ENCODE data around the gene CENPK. TPM values are rescaled to one million over a fixed set of nuclear protein-coding genes. Genes with fewer than 3 reads are reported as not detected.

CENPK gene
- total and polyA plus RNA-seq, 2 of the 8 experiments (the other 6 are each of a cell fraction or from before 2014, with no cell fraction given) = 13.3 to 50.9 TPM

GRCh38 chr5:65577141-65577540 is 14.2 kb upstream of the CENPK start:
- Histone ChIP-seq H3K27me3 (replicated peaks in 1 of 4; ENCODE audit: control insufficient read depth in 3 of 4, extremely low read depth in 1 of 4, insufficient read depth in 3 of 4, low read length in 3 of 4) (no peaks in the 10 kb centered on the region), H2AK5ac (ENCODE audit: low read depth, low read length) (no peak overlapping the region), H3K23ac (ENCODE audit: insufficient read length) (no peak overlapping the region), H4K8ac (ENCODE audit: extremely low read depth, insufficient read depth, low read length) (no peak overlapping the region), H3K23me2 (ENCODE audit: low read depth, low read length) (no peaks in the 10 kb centered on the region), H3K4me2 (ENCODE audit: insufficient read depth in 1 of 2, low read depth in 2 of 2, low read length in 2 of 2) (no peak overlapping the region), H3K4ac (replicated peaks; ENCODE audit: insufficient read length, low read depth, low read length) (no peak overlapping the region), H4K20me1 (replicated peaks in 1 of 2; ENCODE audit: control insufficient read depth in 1 of 2, insufficient read depth in 2 of 2, low read length in 2 of 2) (peaks cover 0 to 2% of the 10 kb centered on the region in 2 experiments), H2BK20ac (ENCODE audit: low read length) (no peak overlapping the region), H2AFZ (ENCODE audit: low read length) (no peak overlapping the region), H3K9me3 (ENCODE audit: insufficient read depth in 2 of 2, low read depth in 1 of 2, low read length in 1 of 2) (no peaks in the 10 kb centered on the region), H2BK5ac (ENCODE audit: low read depth, low read length) (no peak overlapping the region), H2BK120ac (replicated peaks; ENCODE audit: low read depth, low read length) (no peak overlapping the region), H3K79me2 (ENCODE audit: control insufficient read depth in 1 of 2, insufficient read depth in 2 of 2, low read length in 2 of 2) (no peaks in the 10 kb centered on the region), H3K79me1 (ENCODE audit: low read depth, low read length) (no peaks in the 10 kb centered on the region), H3K14ac (ENCODE audit: insufficient read length) (no peak overlapping the region), H3K4me1 (replicated peaks in 1 of 4; ENCODE audit: control insufficient read depth in 3 of 4, insufficient read depth in 4 of 4, low read length in 3 of 4) (no peaks in the 10 kb centered on the region), H4K91ac (replicated peaks; ENCODE audit: insufficient read length, low read length) (no peak overlapping the region), H3K36me3 (ENCODE audit: control insufficient read depth in 2 of 4, insufficient read depth in 4 of 4, low read length in 3 of 4) (peaks cover 0 to 33% (median 6%) of the 10 kb centered on the region in 4 experiments; a peak in 5 of 8 replicates), H2BK15ac (ENCODE audit: low read length) (no peak overlapping the region), H3K18ac (ENCODE audit: extremely low read depth, low read length) (no peak overlapping the region), H3K4me3 (ENCODE audit: extremely low read depth in 1 of 4, insufficient read depth in 2 of 4, low read depth in 3 of 4, low read length in 4 of 4) (no peak overlapping the region), H3K27ac (ENCODE audit: low read depth, low read length) (no peak overlapping the region), H3K56ac (replicated peaks; ENCODE audit: insufficient read length, low read depth, low read length) (no peak overlapping the region), H4K5ac (ENCODE audit: insufficient read length, low read depth, low read length) (no peak overlapping the region), H2BK12ac (ENCODE audit: low read depth, low read length) (no peak overlapping the region), H3K9ac (replicated peaks in 1 of 4; ENCODE audit: extremely low read depth in 1 of 4, low read depth in 3 of 4, low read length in 3 of 4) (no peak overlapping the region)
- DNase-seq (ENCODE audit: low read depth in 1 of 2, low spot score in 2 of 2) (no peak), FAIRE-seq (no peak)
- CTCF ChIA-PET (ENCODE audit: partially characterized antibody) = no interaction called here
- POLR2A ChIA-PET (ENCODE audit: partially characterized antibody) = interaction anchor here (1.6 kb wide), 1 partner anchor 14 kb away, joined by 6 read pairs; the partner anchor contains the start of genes CENPK and PPWD1
- no peak for TF ChIP-seq CREB1 (IDR thresholded peaks at IDR 0.05)
- no peak for TF ChIP-seq SP2 (IDR thresholded peaks at IDR 0.05; ENCODE audit: low read length)
- TF ChIP-seq MAX (IDR thresholded peaks at IDR 0.05) = no peak
- no peak for TF ChIP-seq ZNF274 (IDR thresholded peaks at IDR 0.05; ENCODE audit: borderline replicate concordance, extremely low read depth, low read length)
- TF ChIP-seq RXRA (IDR thresholded peaks at IDR 0.05; ENCODE audit: insufficient read depth, low read depth, low read length) = no peak
- TF ChIP-seq CBX5 (IDR thresholded peaks at IDR 0.05; ENCODE audit: low read depth, low read length) = no peak
- TF ChIP-seq SIN3A (conservative IDR thresholded peaks at IDR 0.05 in 1 of 2, IDR thresholded peaks at IDR 0.05 in 1 of 2; ENCODE audit: low read depth in 1 of 2, low read length in 2 of 2) = no peak
- TF ChIP-seq BACH1 (IDR thresholded peaks at IDR 0.05; ENCODE audit: low read length) = no peak
- no peak for TF ChIP-seq HDAC6 (IDR thresholded peaks at IDR 0.05; ENCODE audit: low read depth, low read length)
- no peak for TF ChIP-seq KDM5A (IDR thresholded peaks at IDR 0.05; ENCODE audit: low read length)
- TF ChIP-seq RBBP5 (IDR thresholded peaks at IDR 0.05; ENCODE audit: borderline replicate concordance, low read depth, low read length) = no peak
- TF ChIP-seq SRF (IDR thresholded peaks at IDR 0.05; ENCODE audit: low read depth, low read length) = no peak
- no peak for TF ChIP-seq MAFK (IDR thresholded peaks at IDR 0.05; ENCODE audit: low read depth, low read length)
- TF ChIP-seq SP1 (IDR thresholded peaks at IDR 0.05; ENCODE audit: low read depth, low read length) = no peak
- no peak for TF ChIP-seq YY1 (IDR thresholded peaks at IDR 0.05; ENCODE audit: low read depth, low read length)
- TF ChIP-seq FOSL1 (IDR thresholded peaks at IDR 0.05; ENCODE audit: insufficient read depth, low read depth, low read length) = no peak

Data from H1 (cell line).